HG03342 (cell line): ENCODE data around the gene CASP2.
"Not testable (repeated sequence)": the region's sequence is repeated elsewhere in the genome, so short reads cannot be mapped to it uniquely, and the experiment has no call there.

Experiments
- ATAC-seq: cut with Tn5 transposase; IDR thresholded peaks from one replicate; pipeline ENCODE4 v1.9.1; 2021; ENCODE audit warnings: mild to moderate bottlenecking, moderate library complexity; ENCODE audit not compliant: unreplicated experiment

Gene CASP2

GRCh38 chr7:143289888-143290287 lies 1.7 kb downstream of the CASP2 start:
- ATAC-seq = not testable (repeated sequence)

DNA sequence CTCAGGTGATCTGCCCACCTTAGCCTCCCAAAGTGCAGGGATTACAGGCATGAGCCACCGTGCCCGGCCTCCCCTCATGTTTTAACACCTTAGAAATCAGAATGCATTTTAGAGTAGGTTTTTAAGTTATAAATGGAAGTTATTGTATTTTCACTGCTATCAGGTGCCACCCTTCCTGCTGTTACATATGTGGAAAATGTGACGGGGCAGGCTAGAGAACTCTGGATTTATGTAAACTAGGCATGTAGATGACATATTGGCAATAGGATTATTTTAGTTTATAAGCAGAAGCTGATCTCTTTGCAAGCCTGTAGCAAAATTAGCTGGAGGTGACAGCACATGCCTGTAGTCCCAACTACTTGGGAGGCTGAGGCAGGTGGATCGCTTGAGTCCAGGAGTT lies 2.1 kb downstream of the CASP2 start:
- ATAC-seq = no peak

- ATAC-seq = no peak
Observed at GRCh38 chr7:143292876-143293275, 4.7 kb downstream of the CASP2 start.

DNA sequence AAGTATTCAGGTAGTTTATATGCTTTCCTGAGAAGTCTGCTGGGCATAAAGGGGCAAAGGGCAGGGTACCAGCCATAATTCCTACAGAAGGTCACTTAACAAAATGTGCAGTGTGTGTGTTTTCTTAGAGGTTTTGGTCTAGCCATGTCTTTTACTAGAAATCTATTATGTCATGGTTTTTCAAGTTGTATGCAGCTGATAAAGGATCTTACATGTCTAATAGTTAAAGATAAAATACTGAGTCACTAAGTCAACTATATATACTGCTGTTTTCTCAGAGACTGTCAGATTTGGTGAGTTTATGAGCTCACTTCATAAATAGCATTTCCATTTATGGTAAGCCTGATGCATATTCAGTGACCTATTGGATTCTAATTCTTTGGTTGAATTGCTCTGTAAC lies 7.7 kb downstream of the CASP2 start:
- no peak for ATAC-seq

DNA sequence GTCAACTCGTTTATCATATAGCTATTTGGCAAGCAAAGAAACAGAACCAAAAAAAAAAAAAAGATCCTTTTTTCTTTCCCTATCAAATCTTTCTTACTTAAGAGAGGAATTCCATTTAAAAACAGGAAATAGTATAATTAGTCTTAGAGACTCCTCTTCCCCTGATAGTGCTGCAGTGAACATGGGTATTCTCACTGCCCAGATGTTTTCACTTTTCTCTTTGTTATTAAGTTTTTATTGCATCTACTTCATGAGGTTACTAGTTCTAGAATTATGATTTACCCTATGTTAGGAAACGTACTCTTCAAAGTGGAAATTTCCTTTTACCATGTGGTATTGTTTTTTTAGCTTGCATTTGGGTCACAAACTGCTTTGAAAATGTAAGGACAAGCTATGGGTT lies 8.5 kb downstream of the CASP2 start:
- no peak for ATAC-seq

- no peak for ATAC-seq
Observed at GRCh38 chr7:143299346-143299745, 11.2 kb downstream of the CASP2 start.

DNA sequence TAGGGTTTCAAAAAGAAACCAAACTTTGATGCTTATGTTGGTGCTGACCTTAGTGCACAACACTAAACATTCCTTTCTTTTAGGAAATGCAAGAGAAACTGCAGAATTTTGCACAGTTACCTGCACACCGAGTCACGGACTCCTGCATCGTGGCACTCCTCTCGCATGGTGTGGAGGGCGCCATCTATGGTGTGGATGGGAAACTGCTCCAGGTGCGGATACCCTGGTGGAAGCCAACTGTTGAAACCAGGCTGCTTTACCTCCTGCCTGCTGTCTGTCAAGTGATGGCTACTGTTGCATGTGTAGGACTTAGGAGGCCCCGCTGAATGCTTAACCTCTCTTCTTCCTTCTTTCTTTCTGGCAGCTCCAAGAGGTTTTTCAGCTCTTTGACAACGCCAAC lies 11.7 kb downstream of the CASP2 start:
- no peak for ATAC-seq

DNA sequence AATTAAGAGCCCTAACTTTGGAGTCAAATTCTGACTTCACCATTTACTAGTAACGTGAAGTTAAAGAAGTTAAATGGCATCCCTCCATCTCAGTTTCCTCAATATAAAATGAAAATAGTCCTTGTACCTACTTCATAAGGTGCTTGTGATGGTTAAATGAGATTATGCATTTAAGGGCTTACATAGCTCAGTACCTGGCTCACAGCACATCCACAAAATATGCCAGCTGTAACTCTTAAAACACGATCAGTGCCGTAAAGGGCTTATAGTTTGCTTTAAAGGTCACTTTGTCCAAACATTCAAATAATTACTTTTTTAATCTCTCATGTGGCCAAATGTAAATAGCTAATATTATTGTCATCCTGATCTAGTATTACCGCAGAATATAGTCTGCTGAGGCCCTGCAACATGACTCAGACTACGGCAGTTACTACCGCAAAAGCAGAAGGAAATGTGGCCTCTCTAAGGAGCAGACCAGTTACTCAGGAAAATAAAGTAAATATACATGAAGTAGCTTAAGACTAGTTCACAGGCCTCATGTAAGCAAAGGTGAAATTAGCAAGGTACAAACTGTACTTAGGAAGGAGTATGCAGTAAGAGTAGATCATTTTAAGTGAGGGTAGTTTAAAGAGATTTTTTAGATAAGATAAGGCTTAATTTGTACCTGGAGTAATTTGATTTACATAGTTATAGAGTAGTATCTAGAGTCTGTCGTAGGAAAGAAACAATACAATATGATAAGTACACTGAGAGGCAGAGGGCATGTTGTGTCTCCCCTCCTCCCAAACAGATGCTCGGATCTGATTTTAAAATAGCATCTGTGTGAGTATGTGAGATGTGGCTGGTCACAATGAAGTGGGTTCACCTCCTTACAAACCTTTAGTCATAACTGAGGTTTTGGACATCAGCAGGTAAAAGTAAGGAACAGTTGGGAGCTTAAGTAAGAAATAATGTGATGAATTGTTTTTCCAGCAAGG lies 13.1 kb downstream of the CASP2 start:
- no peak for ATAC-seq

DNA sequence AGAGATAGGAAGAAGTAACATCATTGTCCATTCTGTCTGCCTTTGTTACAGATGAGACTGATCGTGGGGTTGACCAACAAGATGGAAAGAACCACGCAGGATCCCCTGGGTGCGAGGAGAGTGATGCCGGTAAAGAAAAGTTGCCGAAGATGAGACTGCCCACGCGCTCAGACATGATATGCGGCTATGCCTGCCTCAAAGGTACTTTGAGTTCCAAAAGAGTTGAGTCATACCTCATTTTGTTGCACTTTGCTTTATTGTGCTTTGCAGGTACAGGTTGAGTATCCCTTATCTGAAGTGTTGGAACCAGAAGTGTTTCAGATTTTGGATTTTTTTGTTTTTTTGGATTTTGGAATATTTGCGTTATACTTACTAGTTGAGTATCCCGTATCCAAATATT lies 15.6 kb downstream of the CASP2 start:
- no peak for ATAC-seq

DNA sequence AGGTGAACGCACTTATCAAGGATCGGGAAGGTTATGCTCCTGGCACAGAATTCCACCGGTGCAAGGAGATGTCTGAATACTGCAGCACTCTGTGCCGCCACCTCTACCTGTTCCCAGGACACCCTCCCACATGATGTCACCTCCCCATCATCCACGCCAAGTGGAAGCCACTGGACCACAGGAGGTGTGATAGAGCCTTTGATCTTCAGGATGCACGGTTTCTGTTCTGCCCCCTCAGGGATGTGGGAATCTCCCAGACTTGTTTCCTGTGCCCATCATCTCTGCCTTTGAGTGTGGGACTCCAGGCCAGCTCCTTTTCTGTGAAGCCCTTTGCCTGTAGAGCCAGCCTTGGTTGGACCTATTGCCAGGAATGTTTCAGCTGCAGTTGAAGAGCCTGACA lies 16.8 kb downstream of the CASP2 start:
- no peak for ATAC-seq

GRCh38 chr7:143305423-143306070 lies 17.4 kb downstream of the CASP2 start:
- ATAC-seq = peak; percentile 58

DNA sequence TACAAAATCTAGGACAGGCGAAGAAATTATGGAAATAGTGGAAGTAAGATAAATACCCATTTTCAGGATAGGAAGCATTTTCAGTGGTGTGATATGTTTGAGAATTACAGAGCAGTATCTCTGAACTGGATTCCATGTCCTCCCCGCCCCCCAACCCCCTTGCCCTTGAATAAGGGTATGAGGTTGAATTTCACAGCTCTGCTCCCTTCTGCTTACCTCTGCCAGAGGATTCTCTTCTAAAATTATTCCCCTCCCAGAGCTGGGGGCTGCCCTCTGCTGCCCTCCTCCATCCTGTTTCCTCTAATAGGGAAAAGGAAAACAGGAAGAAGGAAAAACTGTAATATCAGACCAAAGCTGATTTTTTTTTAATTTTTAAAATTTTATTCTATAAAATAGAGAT lies 20.5 kb downstream of the CASP2 start:
- no peak for ATAC-seq

DNA sequence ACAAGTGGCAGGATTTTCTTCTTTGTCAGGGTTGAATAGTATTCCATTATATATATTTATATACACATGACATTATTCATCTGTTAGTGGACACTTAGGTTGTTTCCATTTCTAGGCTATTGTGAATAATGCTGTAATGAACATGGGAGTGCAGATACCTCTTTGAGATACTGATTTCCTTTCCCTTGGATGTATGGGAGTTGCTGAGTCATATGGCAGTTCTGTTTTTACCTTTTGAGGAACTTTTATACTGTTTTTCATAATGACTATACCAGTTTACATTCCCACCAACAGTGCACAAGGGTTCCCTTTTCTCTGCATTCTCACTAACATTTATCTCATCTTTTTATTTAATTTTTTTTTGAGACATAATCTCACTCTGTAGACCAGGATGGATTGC lies 26.0 kb downstream of the CASP2 start:
- ATAC-seq = no peak

DNA sequence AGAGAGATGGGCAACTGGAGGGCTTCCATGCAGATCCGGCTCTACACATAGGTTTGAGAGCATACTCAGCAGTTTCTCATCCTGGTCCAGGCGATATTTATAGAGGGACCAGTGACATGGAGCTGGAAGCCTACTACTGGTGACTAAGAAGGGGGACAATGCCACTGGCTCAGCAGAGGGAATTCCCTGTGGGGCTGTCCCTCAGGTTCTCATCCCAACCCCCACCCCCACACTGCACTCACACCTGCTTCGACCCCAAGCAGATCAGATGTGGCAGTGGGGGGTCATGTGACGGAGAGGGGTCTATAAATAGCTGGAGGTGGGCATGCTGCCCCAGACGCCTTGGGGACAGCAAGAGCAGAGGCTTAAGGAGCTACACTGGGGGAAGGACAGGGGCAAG lies 27.6 kb downstream of the CASP2 start, which contains the start of gene CLCN1:
CLCN1 (plus strand) TSS at position 336 of the 400 bp plus-strand sequence. CDS start 102 bp downstream, outside the sequence.
- ATAC-seq = no peak

GRCh38 chr7:143316492-143316891 lies 28.3 kb downstream of the CASP2 start:
- no peak for ATAC-seq

- no peak for ATAC-seq
Observed at GRCh38 chr7:143318661-143319060, 30.5 kb downstream of the CASP2 start.

- no peak for ATAC-seq
Observed at GRCh38 chr7:143320620-143321019, 32.5 kb downstream of the CASP2 start.

- ATAC-seq = no peak
Observed at GRCh38 chr7:143321242-143321641, 33.1 kb downstream of the CASP2 start.

DNA sequence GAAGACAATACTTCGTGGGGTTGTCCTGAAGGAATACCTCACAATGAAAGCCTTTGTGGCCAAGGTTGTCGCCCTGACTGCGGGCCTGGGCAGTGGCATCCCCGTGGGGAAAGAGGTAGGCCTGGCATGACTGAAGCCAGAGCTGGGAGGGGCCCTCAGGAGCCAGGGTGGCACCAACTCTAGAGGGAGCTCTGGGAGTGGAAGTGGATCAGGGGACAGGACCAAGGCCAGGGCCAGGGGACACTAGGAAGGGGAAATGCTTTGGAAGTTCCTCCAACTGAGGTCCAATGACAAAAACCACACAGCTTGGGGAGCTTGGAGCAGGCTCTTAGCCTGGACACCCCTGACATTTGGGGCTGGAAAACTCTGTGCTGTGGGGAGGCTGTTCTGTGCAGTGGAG lies 33.6 kb downstream of the CASP2 start:
- ATAC-seq = no peak

DNA sequence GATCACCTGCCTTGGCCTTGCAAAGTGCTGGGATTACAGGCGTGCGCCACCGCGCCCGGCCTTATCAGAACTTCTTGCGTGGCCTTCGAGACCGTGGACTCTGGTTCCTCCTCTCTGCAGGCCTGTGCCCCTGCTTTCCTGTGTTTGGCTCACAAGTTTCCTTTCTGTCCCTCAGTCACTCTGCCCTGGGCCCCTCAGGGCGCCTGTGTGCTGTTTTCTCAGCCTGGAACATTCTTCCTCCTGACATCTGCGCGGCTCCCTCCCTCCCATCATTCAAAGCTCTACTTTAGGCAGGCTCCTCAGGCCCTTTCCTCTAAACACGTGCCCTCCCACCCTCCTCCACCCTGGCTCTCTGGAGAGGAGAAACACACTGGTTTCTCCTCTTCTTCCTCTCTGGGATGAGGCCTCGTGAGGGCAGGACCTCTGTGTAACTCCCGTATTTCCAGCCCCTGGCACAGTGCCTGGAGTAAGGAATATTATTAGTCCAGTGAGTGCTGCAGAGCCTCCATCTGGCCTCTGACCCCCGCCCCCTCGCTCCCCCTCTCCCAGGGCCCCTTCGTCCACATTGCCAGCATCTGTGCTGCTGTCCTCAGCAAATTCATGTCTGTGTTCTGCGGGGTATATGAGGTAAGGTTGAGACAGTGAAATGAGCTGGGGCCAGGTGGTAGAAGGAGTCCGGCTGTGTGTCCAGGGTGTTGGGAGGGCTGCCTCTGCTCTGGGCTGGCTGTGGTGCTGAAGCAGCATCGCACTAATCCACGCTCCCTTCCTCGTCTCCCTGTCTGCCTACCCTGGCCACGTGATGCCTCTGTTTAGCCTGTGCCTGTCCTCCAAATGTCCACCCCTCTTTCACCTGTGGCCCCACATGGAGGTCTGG lies 34.8 kb downstream of the CASP2 start:
- ATAC-seq = no peak

DNA sequence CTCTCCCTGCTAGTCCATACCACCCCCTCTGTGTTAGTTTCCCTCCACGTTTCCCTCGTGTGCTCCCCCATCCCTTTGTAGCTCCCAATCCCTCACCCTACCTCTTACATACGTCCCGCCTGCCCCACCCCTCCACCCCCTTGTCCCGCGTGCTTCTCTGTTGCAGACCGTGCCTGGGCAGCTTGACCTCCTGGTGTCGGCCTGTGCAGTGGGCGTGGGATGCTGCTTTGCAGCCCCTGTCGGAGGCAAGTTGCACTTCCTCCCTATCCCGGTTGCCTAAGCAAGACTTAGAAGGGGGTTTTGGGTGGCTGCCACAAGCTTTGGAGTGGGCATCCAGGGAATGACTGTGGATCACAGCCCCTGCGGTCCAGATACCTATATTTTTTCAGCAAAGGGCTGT lies 35.5 kb downstream of the CASP2 start:
- no peak for ATAC-seq
